Astrocyte of the cerebellum (primary cell): ENCODE data around the gene NUDT17.

Source experiments
- DNase-seq: peaks from one replicate; pipeline ENCODE4 v3.0.0-alpha.2; 2011; ENCODE audit warnings: low read depth
- H3K4me3 ChIP-seq: 2 replicates; pipeline ENCODE4 v1.5.1; 2011; ENCODE audit warnings: mild to moderate bottlenecking, low read depth, low read length, moderate library complexity
- in situ Hi-C: cut with HindIII; loops from 2 replicates; pipeline ENCODE4 v1.10.0; 2017; ENCODE audit warnings: low sequenced_read_pairs
- TF ChIP-seq, protein P1 (sequence below): IDR thresholded peaks from 2 replicates; pipeline ENCODE4 v1.5.1; 2012; ENCODE audit warnings: low read length, low read depth, moderate library complexity, mild to moderate bottlenecking; ENCODE audit errors: missing control alignments

The NUDT17 gene

DNA sequence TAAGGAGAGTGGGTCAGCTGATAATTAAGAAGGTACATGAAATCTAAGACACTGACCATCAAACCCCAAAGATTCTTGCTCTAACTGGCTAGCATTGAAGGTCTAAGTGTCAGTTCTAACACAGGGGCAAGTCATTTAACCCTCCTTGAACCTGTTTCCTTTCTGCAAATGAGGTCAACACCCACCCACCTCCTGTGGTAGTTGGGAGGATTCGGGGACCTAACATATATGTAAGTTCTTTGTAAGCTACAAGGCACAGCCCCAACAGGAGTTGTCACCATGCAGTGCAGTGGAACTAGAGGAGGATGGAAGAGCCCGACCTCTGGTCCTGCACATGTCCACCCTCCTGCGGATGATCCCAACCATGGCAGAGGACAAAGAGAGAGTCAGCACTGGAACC lies 2.4 kb downstream of the NUDT17 start:
- in situ Hi-C loops = no loop called here
- TF ChIP-seq, protein P1, sequence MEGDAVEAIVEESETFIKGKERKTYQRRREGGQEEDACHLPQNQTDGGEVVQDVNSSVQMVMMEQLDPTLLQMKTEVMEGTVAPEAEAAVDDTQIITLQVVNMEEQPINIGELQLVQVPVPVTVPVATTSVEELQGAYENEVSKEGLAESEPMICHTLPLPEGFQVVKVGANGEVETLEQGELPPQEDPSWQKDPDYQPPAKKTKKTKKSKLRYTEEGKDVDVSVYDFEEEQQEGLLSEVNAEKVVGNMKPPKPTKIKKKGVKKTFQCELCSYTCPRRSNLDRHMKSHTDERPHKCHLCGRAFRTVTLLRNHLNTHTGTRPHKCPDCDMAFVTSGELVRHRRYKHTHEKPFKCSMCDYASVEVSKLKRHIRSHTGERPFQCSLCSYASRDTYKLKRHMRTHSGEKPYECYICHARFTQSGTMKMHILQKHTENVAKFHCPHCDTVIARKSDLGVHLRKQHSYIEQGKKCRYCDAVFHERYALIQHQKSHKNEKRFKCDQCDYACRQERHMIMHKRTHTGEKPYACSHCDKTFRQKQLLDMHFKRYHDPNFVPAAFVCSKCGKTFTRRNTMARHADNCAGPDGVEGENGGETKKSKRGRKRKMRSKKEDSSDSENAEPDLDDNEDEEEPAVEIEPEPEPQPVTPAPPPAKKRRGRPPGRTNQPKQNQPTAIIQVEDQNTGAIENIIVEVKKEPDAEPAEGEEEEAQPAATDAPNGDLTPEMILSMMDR = no peak
- no peak for DNase-seq
- no peak overlapping the region for H3K4me3 ChIP-seq

DNA sequence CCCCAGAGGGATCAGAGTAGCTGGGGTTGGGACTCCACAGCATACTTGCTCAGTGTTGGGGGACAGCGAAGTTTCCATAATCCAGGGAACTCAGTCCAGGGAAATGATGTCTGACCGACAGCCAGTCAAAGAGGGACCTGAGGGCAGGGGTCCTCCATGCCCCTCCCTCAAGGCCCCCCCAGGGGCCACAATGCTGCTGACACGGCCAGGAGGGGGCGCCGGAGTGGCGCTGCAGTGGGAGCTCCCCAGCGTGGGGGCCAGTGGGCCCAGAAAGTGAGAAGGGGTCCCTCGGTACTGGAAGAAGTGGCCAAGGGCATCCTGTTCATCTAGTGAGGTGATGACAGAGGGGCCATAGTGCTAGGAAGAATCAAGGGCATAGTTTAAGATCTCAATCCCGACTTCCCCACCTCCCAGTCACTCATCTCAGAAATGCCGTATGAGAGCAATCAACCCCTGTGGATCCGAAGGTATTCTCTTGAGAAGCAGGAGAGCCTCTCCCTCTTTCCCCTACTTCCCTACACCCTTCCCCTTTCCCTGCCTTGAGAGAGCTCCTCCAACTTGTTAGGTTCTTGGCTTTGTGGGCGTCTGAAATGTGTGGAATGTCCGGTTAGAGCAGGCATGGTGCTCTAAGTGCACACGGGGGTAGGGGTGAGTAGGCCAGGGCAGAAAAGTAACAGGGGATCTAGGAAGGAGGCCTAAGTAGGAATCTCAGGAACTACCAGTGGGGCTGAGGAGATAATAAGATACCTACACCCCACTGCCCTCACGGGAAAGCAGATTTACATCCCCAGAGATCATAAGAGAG lies 4.1 kb downstream of the NUDT17 start:
- in situ Hi-C loops = no loop called here
- TF ChIP-seq, protein P1 = peak; percentile 59
- DNase-seq = no peak
- H3K4me3 ChIP-seq = no peak overlapping the region

DNA sequence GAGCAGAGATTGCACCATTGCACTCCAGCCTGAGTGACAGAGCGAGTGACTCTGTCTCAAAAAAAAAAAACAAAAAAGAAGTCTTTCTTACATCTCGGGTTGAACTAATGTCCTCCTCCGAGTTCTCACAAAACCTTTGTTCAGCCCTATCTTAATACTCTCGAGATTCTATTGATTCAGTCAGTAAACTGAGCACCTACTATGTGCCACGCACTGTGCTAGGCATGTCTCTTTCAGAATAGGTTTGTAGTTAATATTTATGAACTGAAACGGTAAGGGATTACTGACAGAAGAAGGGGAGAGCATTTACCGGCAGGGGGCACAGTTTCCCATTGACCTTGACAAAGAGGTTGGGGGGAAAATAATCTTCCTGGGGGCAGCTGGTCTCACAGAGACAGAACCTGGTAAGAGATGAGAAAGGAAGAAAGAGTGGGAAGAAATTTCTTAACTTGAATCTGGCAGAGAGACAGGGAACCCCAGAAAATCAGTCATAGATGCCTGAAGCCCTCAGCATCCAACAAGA lies 10.1 kb downstream of the NUDT17 start:
- in situ Hi-C loops = no loop called here
- TF ChIP-seq, protein P1 = no peak
- no peak overlapping the region for H3K4me3 ChIP-seq
- DNase-seq = no peak

DNA sequence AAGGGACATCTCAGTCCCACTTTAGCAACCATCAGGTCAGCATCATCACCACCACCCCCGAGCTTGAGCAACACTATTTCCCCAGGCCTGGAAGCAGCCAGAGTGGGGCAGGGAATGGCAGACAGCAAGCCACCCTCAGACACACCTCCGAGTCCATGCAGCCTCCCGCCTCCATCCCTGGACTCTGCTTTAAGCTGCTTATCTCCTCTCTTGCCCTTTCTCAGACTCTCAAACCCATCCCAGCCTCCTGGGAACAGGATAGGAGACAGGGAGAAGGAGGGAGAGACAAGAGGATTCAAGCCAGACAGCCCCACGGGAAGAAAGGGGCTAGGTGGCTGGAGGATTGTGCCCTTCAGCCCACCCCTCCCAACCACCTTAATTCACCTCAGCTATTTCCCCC lies 11.7 kb downstream of the NUDT17 start:
- in situ Hi-C loops = no loop called here
- no peak overlapping the region for H3K4me3 ChIP-seq
- DNase-seq = no peak
- TF ChIP-seq, protein P1 = no peak

DNA sequence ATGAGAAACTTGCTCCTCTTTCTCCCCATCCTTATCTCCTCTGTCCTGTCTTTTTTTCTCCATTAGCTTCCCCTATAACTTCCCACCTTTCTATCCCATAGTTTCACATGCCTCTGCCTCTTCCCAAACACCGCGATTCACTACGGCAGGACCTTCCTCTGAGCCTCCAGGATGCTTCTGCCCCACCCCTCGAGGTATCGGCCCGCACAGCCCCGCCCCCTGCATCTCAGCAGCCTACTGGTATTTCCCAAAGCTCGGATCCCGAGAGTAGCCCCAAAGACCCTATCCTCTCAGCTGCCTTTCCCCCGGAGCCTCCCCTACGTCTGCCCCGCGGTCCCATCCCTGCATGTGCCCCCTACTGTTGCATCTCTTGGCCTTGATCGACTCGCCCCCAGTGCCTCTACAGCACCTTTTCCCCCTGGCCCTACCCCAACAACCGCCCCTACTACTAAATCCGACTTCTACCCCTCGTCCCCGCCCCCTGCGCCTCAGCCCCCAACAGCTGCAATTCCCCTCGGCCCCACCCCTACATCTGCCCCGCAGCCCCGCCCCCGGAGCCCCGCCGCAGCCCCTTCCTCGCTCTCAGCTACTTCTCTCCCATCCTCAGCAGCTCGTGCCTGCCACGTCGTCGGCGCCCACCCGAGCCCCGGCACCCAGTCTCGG lies 12.9 kb downstream of the NUDT17 start:
- in situ Hi-C loops = no loop called here
- DNase-seq = no peak
- TF ChIP-seq, protein P1 = no peak
- peak overlapping the region; percentile 86 for H3K4me3 ChIP-seq

DNA sequence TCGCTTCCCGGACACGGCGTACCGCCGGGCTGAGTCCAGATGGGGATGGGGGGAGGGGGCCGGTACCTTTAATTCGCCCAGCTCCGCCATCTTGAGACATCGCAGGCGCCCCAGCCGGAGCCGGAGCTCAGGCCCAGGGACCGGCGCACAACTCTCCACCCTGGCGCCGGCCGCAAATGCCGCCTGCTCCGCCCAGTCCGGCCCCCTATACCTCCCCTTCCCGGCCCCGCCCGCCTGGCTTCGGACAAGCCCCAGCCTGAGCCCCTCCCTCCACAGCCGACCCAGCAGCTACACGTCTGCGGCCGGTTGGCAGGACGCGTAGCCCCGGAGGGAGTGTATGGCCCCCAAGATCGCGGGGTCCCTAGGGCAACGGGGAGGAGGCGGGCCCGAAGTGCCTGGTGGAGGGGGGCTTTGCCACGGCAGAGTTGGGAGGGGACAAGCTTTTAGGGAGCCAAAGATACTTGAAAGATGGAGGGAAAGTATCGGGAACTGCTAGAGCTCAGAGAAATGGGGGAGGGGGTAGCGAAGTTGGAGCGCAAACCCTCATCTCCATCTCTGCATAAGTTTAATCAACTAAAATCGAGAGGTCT lies 13.6 kb downstream of the NUDT17 start, which contains the start of gene PIAS3:
Gene PIAS3, minus strand, starts transcription at position 181 of the 590 bp plus-strand sequence. Its CDS starts 91 bp downstream, at position 90.
- peak within 1 kb of the TSS; percentile 86 for H3K4me3 ChIP-seq
- DNase-seq = peak; percentile 79
- TF ChIP-seq, protein P1 = no peak
- in situ Hi-C loops = no loop called here
